ENCODE measurements around the gene TPRG1. TPM values are rescaled to one million over a fixed set of nuclear protein-coding genes. Genes with fewer than 3 reads are reported as not detected.

The TPRG1 gene
- polyA plus RNA-seq, 1 donor (not counting 4 experiments of a cell fraction or from before 2014, with no cell fraction given), result 1.5 TPM

- no peak for FAIRE-seq
These were observed 1.1 kb downstream of the TPRG1 start for GRCh38 chr3:189172668-189173419.

GRCh38 chr3:189184566-189184965 is 12.8 kb downstream of the TPRG1 start:
- no peak overlapping the region for H3K9ac ChIP-seq (ENCODE audit: control insufficient read depth, extremely low read depth, insufficient read depth, low read length)
- no peak overlapping the region for H3K27ac ChIP-seq (ENCODE audit: control insufficient read depth, insufficient read depth, low read length)
- dilution Hi-C loops (cut with MboI; ENCODE audit: extremely low pct_ligation_motif_present, low sequenced_read_pairs), result no loop called here
- no peaks in the 10 kb centered on the region for H3K9me1 ChIP-seq (ENCODE audit: control insufficient read depth, extremely low read depth, insufficient read depth, low read length)
- DNase-seq (ENCODE audit: low read depth, low spot score), result no peak
- H4K20me1 ChIP-seq (ENCODE audit: control insufficient read depth, extremely low read depth, insufficient read depth, low read length), result no peaks in the 10 kb centered on the region
- H3K36me3 ChIP-seq (ENCODE audit: control insufficient read depth in 2 of 2, extremely low read depth in 1 of 2, insufficient read depth in 2 of 2, low read length in 2 of 2), result no peaks in the 10 kb centered on the region
- no peak for TF ChIP-seq EZH2 (IDR thresholded peaks at IDR 0.05; ENCODE audit: low read length)
- no peak for TF ChIP-seq CTCF (optimal IDR thresholded peaks at IDR 0.05 in 1 of 3, IDR thresholded peaks at IDR 0.05 in 1 of 3, conservative IDR thresholded peaks at IDR 0.05 in 1 of 3; ENCODE audit: extremely low read depth in 1 of 3, insufficient read depth in 2 of 3, low read length in 3 of 3)
- no peak overlapping the region for H2AFZ ChIP-seq (ENCODE audit: control insufficient read depth, low read length)
- no peaks in the 10 kb centered on the region for H3K4me1 ChIP-seq (ENCODE audit: control insufficient read depth, extremely low read depth, insufficient read depth, low read length)
- no peak overlapping the region for H3K4me3 ChIP-seq (ENCODE audit: control insufficient read depth in 2 of 3, extremely low read depth in 1 of 3, insufficient read depth in 2 of 3, low read depth in 1 of 3, low read length in 3 of 3)
- H3K9me3 ChIP-seq (ENCODE audit: control insufficient read depth, low read depth, low read length), result no peaks in the 10 kb centered on the region
- H3K4me2 ChIP-seq (ENCODE audit: control insufficient read depth, extremely low read depth, insufficient read depth, low read depth, low read length), result no peak overlapping the region
- FAIRE-seq, result no peak
- H3K79me2 ChIP-seq (ENCODE audit: control insufficient read depth, insufficient read depth, low read length), result no peaks in the 10 kb centered on the region
- H3K27me3 ChIP-seq (ENCODE audit: control insufficient read depth, extremely low read depth, insufficient read depth, low read length), result no peaks in the 10 kb centered on the region

More at GRCh38 chr3:189172668-189173419, 1.1 kb downstream of the TPRG1 start:
- Histone ChIP-seq H3K27ac (ENCODE audit: control insufficient read depth, insufficient read depth, low read length) (no peak overlapping the region), H3K4me1 (ENCODE audit: control insufficient read depth, extremely low read depth, insufficient read depth, low read length) (no peaks in the 10 kb centered on the region), H3K9me3 (ENCODE audit: control insufficient read depth, low read depth, low read length) (no peaks in the 10 kb centered on the region), H3K9me1 (ENCODE audit: control insufficient read depth, extremely low read depth, insufficient read depth, low read length) (no peaks in the 10 kb centered on the region), H3K36me3 (ENCODE audit: control insufficient read depth in 2 of 2, extremely low read depth in 1 of 2, insufficient read depth in 2 of 2, low read length in 2 of 2) (no peaks in the 10 kb centered on the region), H2AFZ (ENCODE audit: control insufficient read depth, low read length) (no peak overlapping the region), H3K4me2 (ENCODE audit: control insufficient read depth, extremely low read depth, insufficient read depth, low read depth, low read length) (no peak overlapping the region), H3K79me2 (ENCODE audit: control insufficient read depth, insufficient read depth, low read length) (no peaks in the 10 kb centered on the region), H3K27me3 (ENCODE audit: control insufficient read depth, extremely low read depth, insufficient read depth, low read length) (no peaks in the 10 kb centered on the region), H3K9ac (ENCODE audit: control insufficient read depth, extremely low read depth, insufficient read depth, low read length) (no peak overlapping the region), H4K20me1 (ENCODE audit: control insufficient read depth, extremely low read depth, insufficient read depth, low read length) (no peaks in the 10 kb centered on the region), H3K4me3 (ENCODE audit: control insufficient read depth in 2 of 3, extremely low read depth in 1 of 3, insufficient read depth in 2 of 3, low read depth in 1 of 3, low read length in 3 of 3) (no peak overlapping the region)
- no peak for TF ChIP-seq EZH2 (IDR thresholded peaks at IDR 0.05; ENCODE audit: low read length)
- TF ChIP-seq CTCF (optimal IDR thresholded peaks at IDR 0.05 in 1 of 3, IDR thresholded peaks at IDR 0.05 in 1 of 3, conservative IDR thresholded peaks at IDR 0.05 in 1 of 3; ENCODE audit: extremely low read depth in 1 of 3, insufficient read depth in 2 of 3, low read length in 3 of 3), result no peak
- dilution Hi-C loops (cut with MboI; ENCODE audit: extremely low pct_ligation_motif_present, low sequenced_read_pairs), result no loop called here
- DNase-seq (ENCODE audit: low read depth, low spot score), result no peak
